ENCODE measurements around the gene PSTPIP2. TPM values are rescaled to one million over a fixed set of nuclear protein-coding genes. Genes with fewer than 3 reads are reported as not detected.
"Not testable (repeated sequence)": the region's sequence is repeated elsewhere in the genome, so short reads cannot be mapped to it uniquely, and the experiment has no call there.

PSTPIP2 gene
- total RNA-seq, 1 donor from 2014 or later = 1.6 TPM

DNA sequence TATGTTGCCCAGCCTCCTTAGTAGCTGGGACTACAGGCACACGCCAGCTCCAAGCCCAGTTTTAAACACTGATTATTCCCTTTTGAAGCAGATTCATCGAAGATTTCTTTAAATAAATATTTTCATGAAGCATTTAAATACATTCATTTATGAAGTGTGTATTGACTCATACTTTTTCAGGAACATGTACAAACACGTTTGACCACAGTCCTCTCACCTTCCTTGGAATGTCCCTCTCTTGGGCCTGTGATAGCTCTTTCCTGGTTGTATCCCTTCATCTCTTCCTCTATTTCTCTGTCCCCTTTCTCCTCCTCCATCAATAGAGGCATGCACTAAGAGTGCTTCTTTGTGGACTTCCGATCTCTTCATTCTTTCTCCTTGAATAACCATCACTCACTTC, 2.5 kb downstream of the PSTPIP2 start:
- no peak for DNase-seq

DNA sequence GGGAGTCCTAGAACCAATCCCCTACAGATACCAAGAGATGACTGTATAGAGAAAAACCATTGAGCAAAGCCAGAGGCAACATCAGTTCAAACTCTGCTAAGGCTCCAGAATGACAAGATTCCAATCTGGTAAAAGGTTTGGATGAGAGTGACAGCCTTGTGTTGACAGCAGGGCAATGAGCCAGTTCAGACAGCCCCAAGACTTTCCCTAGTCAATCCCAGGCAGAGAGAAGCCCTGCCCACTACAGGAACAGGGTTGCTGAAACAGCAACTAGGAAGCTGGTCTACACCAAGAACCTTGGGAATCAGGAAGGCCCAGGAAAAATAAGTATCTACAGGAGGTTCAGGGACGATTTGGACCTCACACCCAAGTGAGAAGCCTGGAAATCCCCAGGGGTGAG, 3.3 kb downstream of the PSTPIP2 start:
- DNase-seq = no peak

DNA sequence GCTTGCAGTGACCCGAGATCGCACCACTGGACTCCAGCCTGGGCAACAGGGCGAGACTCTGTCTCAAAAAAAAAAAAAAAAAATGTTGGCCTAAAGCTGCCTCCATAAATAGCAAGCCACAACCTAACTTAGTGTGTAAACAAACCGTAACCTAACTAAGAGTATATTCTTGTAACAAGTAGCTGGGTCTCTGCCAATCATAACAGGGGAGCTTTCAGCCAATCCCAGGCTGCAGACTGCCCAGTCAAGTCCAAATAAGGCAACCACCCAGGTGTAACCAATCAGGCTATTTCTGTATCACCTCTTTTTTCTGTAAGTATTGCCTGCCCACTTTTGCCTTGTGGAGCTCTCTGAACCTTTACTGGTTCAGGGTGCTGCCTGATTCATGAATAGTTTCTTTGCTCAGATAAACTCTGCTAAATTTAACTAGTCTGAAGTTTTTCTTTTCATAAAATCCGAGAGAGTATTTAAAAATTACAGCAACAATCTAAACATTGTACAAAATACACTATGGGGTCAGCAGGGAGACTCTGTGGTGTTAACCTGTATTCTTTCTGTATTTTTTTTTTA, 4.5 kb downstream of the PSTPIP2 start:
- DNase-seq = no peak

DNA sequence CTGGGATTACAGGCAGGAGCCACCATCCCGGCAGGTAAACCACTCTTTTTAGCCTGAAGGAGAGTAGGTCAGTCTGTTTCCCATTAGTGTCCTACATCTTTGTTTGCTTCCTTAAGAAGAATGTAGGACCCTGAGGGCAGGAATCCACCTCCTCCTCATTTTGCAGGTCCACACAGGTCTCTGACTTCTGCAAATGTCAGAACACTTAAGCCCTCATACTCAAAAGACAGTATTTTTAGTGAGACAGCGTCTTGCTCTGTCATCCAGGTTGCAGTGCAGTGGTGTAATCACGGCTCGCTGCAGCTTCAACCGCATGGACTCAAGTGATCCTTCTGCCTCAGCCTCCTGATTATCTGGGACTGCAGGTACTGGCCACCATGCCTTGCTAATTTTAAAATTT, 9.3 kb downstream of the PSTPIP2 start:
- DNase-seq = no peak

DNA sequence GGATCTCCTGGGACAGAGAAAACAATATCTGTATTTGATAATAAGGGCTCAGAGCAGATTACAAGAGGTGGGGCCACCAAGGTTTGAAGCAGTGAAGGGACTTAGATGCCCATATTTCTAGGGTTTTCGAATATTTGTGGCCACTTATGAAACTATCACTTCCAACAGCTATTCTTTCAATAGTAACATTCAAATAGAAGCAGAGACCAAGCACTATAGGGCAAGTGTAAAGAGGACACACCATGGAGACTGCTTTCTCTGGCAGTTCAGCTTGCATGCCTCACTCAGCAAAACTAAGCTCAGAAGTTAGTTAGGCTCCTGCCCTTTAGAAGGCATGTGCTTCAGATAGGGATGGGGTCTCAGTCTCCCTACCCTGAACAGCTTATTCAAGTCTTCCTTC, 10.3 kb downstream of the PSTPIP2 start:
- no peak for DNase-seq

DNA sequence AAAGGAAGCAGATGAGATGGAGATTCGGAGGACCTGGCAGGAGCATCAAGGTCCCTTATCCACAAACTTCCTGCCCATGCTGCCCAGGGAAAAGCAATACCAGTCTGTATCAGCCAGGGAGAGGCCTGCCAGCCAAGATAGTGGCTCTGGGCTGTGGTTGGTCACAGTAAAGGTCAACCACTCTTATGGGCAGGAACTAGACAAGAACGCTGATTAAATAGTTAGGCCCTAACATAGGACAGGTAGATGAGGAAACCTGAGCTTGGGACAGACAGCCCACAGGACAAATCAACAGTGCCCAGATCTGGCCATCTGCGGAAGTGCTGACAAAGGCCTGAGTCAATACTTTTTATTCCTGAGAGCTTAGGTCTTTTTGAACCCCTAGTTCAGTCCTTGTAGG, 10.7 kb downstream of the PSTPIP2 start:
- DNase-seq = no peak

DNA sequence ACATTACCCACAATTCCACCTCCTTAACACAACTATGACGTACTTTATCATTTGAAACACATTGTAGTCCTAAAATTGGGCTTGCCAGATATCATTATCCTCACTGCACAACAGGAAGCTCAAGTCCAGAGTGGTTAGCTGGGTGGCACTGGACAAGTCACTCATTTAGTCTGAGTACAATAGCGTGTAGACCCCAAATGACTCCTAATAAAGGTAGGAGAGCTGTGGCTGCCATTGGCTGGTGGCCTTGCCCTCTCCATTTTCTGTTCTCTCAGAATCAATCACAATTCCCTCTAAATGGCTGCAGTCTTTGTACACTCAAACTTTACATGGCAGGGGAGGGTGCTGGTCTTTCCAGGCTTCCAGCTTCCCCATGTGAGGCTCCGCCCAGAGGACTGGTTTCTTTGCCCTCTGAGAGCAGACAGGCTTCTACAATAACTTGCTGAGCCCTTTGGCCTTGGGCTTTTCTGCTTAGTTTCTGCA, 11.7 kb downstream of the PSTPIP2 start:
- DNase-seq = no peak

DNA sequence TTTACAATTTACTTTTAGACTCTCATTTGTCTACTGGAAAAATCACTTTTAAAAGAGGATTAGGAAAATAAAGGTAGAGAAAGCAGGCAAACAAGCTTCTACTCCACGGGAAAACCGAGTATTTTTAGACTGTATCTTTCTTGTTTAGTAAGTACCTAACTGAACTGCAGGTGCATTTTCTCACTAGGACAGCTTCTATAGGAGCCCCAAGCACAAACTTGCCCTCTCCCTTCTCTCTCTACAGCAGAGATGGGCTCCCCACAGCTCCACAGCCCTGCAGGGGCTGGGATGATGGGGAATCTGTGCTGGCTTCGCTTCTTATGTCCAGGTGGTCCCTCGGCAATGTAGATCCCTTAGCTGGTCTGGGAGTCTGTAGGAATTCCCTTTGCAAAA, 16.2 kb downstream of the PSTPIP2 start:
- DNase-seq = no peak

DNA sequence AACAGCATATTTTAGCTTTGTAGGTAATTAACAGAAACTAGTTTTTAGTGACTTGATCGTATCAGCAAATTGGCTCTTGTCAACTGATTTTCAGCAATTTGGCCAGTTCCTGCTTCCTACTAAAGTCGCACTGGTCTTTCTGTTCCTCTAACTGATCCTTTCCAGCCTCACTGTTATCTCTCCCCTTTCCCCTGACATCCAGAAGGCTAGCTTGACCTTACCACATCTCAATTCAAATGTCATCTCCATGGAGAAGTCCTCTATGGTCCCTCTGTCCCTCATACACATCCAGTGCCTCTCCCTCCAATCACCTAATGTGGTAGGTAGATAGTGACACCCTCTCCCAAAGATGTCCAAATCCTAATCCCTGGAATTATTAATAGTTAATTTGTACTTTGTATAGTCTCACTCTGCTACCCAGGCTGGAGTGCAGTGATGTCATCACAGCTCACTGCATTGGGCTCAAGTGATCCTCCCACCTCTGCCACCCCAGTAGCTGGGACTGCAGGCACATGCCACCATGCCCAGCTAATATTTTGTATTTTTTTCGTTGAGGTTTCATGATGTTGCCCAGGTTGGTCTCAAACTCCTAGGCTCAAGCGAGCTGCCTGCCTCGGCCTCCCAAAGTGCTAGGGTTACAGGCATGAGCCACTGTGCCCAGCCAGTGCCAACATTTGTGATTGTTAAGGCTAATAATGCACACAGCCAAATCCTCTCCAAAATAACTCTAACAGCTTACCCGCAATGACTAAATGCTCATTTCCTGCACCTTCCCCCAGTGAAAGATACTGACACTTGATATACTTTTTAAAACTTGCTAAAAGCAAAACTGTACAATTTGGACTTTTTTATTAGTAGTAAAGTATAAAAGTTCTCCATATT, 16.9 kb downstream of the PSTPIP2 start:
- no peak for DNase-seq

DNA sequence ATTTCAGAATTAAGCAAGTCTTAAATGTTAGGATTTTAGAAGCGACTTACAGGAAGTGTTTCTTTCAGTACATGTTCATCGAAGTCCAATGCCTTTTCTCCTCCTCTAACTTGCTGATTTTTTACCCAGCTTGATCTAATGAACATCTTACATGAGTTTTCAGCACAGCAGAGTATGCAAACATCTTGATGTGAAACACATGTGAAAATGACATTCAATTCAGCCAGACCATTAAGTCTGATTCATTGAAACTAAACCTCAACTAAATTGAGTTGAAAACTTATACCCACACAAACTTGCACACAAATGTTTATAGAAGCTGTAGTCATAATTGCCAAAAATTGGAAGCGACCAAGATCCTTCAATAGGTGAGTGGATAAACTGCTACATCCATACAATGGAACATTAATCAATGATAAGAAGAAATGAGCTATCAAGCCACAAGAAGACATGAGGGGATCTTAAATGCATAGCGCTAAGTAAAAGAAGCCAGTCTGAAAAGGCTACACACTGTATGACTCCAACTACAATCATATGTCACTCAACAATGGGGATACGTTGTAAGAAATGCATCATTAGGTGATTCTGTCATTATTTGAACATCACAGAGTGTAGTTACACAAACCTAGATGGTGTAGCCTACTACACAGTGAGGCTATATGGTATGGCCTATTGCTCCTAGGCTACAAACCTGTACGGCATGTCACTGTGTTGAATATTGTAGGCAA, 18.5 kb downstream of the PSTPIP2 start:
- no peak for DNase-seq

DNA sequence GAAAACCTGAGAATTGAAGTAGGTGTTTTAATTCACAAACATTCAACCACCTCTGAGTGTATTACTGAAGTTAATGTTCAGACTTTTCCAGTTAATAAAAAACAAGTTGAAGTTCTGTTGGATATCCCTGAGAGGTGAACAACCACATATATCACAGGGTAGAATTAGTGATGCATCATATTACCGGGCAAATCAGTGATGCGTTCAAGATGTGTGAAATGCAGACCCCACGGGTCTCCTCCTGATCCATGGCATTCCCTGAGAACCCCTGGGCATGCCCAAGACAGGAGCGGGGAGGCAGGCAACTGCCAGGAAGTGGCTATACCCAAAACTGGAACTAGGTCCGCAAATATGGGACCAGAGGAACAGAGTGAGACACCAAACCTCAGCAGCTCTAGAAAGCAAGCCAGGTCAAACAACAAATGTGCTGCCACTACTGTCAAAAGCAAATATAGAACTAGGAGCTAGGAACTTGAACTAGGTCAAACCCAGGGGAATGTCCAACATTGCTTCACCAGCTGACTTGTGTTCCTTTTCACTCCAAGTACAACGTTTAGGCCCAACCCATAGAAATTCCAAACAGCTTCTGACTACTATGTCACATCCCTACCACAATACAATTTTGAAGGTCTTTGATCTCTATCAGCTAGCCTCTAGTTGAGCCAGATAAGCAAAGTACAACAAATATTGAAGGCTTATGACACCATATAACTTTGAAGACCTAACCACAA, 20.2 kb downstream of the PSTPIP2 start:
- no peak for DNase-seq

DNA sequence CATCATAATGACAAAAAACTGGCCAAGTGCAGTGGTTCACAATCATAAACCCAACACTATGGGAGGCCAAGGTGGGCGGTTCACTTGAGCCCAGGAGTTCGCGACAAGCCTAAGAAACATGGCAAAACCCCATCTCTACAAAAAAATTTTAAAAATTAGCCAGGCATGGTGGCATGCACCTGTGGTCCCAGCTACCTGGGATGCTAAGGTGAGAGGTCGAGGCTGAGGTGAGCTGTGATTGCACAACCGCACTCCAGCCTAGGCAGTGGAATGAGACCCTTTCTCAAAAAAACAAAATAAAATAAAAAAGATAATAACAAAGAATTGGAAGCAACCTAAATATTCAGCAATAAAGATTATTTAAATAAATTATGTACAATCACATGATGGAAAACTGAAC, 21.8 kb downstream of the PSTPIP2 start:
- no peak for DNase-seq

DNA sequence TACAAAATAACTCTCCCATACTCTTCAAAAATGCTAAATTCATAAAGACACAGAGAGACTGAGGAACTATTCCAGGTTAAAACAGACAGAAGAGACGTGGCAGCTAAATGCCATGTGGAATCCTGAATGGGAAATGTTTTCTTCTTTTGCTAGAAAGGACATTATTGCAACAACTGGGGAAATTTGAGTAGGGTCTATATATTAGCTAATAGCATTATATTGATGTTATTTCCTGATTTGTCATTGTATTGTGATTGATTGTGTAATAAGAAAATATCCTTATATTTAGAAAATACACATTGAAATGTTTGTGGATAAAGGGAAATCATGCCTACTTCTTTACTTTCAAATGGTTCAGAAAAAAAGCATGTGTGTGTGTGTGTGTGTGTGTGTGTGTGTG, 23.4 kb downstream of the PSTPIP2 start:
- DNase-seq = no peak

DNA sequence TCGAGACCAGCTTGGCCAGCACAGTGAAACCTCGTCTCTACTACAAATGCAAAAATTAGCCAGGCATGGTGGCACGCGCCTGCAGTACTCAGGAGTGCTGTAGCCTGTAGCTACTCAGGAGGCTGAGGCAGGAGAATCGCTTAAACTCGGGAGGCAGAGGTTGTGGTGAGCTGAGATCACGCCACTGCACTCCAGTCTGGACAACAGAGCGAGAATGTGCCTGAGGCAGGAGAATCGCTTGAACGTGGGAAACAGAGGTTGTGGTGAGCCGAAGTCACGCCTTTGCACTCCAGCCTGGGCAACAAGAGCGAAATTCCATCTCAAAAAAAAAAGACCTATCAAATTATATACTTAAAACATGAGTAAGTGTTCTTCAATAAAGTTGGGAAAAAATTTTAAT, 24.7 kb downstream of the PSTPIP2 start:
- DNase-seq = not testable (repeated sequence)

DNA sequence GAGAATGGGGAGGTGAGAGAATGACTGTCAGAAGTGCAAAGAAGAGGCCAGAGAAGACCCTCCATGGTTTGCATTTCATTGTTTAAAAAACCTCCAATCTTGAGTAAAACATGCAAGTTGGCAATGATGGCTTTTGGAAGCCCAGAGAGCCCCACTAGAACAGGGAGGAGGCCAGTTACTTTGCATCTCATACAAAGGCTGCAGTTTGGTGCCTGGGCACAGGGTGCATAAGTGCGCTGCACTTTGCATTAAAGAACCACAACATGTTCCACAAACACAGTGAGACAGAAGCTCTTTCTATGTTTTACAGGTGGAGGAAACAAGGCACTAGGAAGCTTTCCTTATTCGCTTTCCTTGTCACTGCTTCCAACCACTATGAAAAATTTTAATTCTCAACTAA, 25.4 kb downstream of the PSTPIP2 start:
- DNase-seq = no peak

DNA sequence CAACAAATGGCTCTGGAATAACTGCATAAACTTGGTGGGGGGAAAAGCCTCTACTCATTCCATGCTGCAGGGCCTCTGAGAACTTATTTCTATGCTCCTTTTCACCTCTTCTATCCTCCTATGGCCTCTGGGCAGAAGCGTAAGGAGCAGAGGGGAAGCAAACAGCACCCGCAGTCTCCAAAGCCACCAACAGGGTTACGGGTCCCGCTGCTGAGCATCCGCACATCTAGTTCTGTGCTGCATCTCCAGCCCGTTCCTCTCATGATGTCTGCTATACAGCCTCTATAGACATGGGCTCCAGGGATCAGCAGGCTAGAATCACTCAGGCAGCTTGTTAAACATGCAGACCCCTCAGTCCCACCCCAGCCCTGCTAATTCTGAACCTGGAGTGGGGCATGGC, 25.9 kb downstream of the PSTPIP2 start:
- DNase-seq = no peak

DNA sequence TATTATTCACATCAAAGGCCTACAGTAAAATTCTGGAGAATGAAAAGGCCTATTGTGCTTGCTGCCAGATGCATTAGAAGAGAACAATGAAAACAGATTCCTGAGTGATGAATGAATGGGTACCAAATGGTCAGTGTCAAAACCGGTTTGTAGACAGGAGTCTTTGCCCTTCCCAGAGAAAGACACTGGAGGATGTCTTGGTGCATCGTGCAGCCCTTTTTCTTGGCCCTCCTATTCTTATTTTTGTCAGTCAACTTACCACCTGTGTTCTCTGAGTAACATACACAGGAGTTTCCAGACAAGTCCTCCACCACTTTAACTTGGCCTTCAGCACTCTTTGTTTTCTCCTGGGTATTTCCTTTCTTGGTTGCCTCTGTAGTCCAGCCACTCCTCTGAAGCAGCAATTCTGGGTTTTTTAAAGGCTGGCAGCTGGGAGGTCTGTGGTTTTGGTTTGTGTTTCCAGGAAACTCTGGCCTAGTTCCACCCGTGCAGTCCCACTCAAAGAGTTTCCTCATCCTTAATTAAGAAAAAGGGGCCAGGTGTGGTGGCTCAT, 29.4 kb downstream of the PSTPIP2 start:
- DNase-seq = no peak

DNA sequence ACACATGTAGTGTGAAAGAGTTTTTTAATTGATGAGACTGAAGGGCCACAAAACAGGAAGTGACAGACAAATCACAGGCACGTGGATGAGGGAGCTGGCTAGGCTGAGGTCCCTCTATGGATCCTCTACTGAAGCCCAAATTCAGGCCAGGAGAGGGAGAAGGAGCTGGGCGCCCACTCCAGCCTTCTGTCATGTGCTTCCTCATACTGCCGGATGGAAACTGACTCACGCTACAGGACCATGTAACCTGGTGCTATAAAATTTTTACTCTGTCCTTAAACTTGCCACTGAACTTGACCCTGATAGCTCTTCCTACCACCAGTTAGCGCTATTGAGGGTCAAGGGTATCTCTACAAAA, 31.3 kb downstream of the PSTPIP2 start:
- DNase-seq = no peak

DNA sequence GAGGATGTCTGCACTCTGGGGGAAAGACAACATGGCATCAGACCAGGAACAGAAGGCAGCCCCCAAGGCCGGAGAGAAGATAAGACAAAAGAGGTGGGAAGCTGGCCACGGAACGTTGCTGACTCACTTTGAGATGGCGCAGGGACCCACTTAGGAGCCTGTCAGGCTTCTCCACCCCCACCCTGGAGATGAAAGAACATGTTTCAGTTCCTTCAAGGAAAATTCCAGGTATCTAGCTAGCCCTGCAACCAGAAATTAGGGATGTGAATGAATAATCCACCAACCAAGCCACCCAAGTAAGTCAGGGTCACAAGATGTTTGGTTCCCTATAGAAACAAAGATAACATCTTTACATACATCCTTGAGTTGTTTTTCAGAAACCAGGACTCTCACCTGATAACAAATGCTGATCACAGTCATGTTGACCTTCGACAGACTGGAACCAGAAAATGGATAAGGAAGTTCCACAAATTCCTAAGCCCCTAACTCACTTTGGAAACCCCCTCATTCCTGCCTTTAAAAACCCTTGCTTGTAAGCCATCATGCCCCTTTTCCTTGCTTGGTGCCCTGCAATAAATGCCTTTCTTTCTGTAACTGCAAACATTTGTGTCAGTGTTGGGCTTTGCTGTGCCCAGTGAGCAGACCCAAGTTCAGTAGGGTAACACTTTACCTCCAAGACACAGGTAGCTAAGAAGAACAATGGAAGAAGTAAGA, 31.9 kb downstream of the PSTPIP2 start:
- DNase-seq = no peak

DNA sequence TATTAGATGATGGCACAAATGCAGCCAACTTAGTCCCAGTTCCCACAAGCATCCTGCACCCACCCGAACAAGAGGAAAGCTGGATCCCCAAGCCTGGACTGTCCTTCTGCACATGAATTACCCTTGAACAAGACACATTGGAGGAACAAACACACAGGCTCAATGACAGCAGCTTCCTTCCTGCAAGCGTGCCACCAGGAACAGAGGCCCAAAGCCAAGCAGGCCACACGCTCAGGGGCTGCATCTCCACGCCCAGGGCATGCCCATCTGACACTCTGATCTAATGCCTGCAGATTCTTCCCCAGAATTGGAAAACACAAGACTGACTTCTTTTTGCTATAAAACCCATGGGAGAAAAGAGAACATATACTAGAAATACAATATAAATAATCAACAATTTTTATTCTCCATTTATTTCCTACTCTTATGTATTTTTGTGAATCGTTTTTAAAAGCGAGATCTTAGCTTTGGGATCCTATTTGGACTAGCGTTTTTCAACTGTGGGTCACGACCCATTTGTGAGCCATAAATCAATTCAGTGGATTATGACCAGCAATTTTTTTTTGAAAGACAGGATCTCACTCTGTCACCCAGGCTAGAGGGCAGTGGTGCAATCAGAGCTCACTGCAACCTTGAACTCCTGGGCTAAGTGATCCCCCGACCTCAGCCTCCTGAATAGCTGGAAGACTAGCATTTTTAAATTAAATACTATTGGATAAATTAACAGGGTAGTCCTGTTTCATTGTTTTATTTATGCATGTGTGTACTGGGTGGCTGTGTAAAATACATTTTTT, 34.4 kb downstream of the PSTPIP2 start:
- DNase-seq = no peak
